RWPE1 (cell line): Measurements from ENCODE around the gene SMAGP.
"Not testable (repeated sequence)": the region's sequence is repeated elsewhere in the genome, so short reads cannot be mapped to it uniquely, and the experiment has no call there.

Experiments
- CTCF ChIA-PET: fragments of 350-600 bp; sonication (Branson Sonifier 250); formaldehyde crosslinking; extraction: SDS; loops from one replicate; lab custom pipeline; 2021; lab: Yijun Ruan, JAX
- POLR2A ChIA-PET: fragments of 400-600 bp; formaldehyde crosslinking; extraction: SDS; loops from one replicate; lab custom pipeline; 2020; ENCODE audit warnings: antibody characterized with exemption; ENCODE audit not compliant: low non-redundant PET; lab: Yijun Ruan, JAX
- DNase-seq: peaks from one replicate; pipeline ENCODE4 v3.0.0; 2012; ENCODE audit warnings: low spot score
- H3K27ac ChIP-seq: fragments of 450-650 bp; 2 replicates; pipeline ENCODE4 v1.5.1; 2017
- CTCF ChIP-seq: fragments of 450-650 bp; conservative IDR thresholded peaks from 2 replicates; pipeline ENCODE4 v1.5.1; 2017; ENCODE audit warnings: low read depth, mild to moderate bottlenecking

Gene SMAGP

GRCh38 chr12:51222461-51222860 is 47.8 kb downstream of the SMAGP start:
- H3K27ac ChIP-seq, result no peak overlapping the region
- DNase-seq, result no peak
- CTCF ChIA-PET, result interaction anchor here (0.7 kb wide), 1 partner anchor 39 kb away, joined by 3 read pairs; no protein-coding TSS in a partner anchor
- TF ChIP-seq CTCF, result no peak
- POLR2A ChIA-PET, result no interaction called here

GRCh38 chr12:51219857-51220256 is 50.4 kb downstream of the SMAGP start:
- POLR2A ChIA-PET, DNase-seq, H3K27ac ChIP-seq: not testable (repeated sequence)
- CTCF ChIA-PET, result interaction anchor here (0.6 kb wide), 1 partner anchor 169 kb away, joined by 3 read pairs; no protein-coding TSS in a partner anchor

- no peak for DNase-seq
- no peak overlapping the region for H3K27ac ChIP-seq
- ChIA-PET POLR2A (interaction anchor here (0.9 kb wide), 1 partner anchor 19 kb away, joined by 3 read pairs; the partner anchor contains the start of gene DAZAP2), CTCF (no interaction called here)
- TF ChIP-seq CTCF, result no peak
Observed at GRCh38 chr12:51219322-51219721, 50.9 kb downstream of the SMAGP start.

GRCh38 chr12:51218607-51219161 is 51.5 kb downstream of the SMAGP start:
- no peak for TF ChIP-seq CTCF
- no peak for DNase-seq
- peak overlapping the region; percentile 81 for H3K27ac ChIP-seq
- ChIA-PET CTCF (interaction anchor here (0.6 to 1.9 kb wide), 6 partner anchors 19 to 662 kb away, joined by 3 to 8 read pairs (median 4); no protein-coding TSS in a partner anchor), POLR2A (interaction anchor here (0.9 to 1.4 kb wide), 2 partner anchors 20 to 136 kb away, joined by 3 to 5 read pairs; partner anchors contain the start of genes CSRNP2 and DAZAP2)

- ChIA-PET CTCF (interaction anchor here (0.6 to 1.9 kb wide), 7 partner anchors 16 to 663 kb away, joined by 3 to 8 read pairs (median 4); no protein-coding TSS in a partner anchor), POLR2A (interaction anchor here (1.4 kb wide), 1 partner anchor 135 kb away, joined by 5 read pairs; the partner anchor contains the start of gene CSRNP2)
- peak; percentile 65 for TF ChIP-seq CTCF
- peak within 1 kb of the TSS; percentile 81 for H3K27ac ChIP-seq
- peak; percentile 87 for DNase-seq
Observed at GRCh38 chr12:51217968-51218606, 52.1 kb downstream of the SMAGP start, which contains the start of gene POU6F1. Gene POU6F1 (minus strand): TSS chr12:51218062. CDS start chr12:51206836, 11,226 bp downstream.

GRCh38 chr12:51217133-51217967 is 52.9 kb downstream of the SMAGP start:
- ChIA-PET CTCF (interaction anchor here (0.6 to 1.9 kb wide), 4 partner anchors 16 to 124 kb away, joined by 3 to 8 read pairs (median 4); no protein-coding TSS in a partner anchor), POLR2A (interaction anchor here (1.1 to 1.4 kb wide), 2 partner anchors 134 kb away, joined by 4 to 5 read pairs; partner anchors contain the start of gene CSRNP2)
- H3K27ac ChIP-seq, result peak overlapping the region; percentile 81
- TF ChIP-seq CTCF, result peak; percentile 17; the same call in 1 of the 2 replicates
- peak; percentile 46 for DNase-seq
